ENCODE measurements around the gene SLC19A2. TPM values are rescaled to one million over a fixed set of nuclear protein-coding genes. Genes with fewer than 3 reads are reported as not detected.
A peak's percentile ranks its signal among the peaks of the same experiment; 100 is the strongest.

Gene SLC19A2
- total and polyA plus RNA-seq, 2 of the 13 experiments (the other 11 are each of a cell fraction or from before 2014, with no cell fraction given) = 30.4 to 56.0 TPM

- TF ChIP-seq, protein P1, sequence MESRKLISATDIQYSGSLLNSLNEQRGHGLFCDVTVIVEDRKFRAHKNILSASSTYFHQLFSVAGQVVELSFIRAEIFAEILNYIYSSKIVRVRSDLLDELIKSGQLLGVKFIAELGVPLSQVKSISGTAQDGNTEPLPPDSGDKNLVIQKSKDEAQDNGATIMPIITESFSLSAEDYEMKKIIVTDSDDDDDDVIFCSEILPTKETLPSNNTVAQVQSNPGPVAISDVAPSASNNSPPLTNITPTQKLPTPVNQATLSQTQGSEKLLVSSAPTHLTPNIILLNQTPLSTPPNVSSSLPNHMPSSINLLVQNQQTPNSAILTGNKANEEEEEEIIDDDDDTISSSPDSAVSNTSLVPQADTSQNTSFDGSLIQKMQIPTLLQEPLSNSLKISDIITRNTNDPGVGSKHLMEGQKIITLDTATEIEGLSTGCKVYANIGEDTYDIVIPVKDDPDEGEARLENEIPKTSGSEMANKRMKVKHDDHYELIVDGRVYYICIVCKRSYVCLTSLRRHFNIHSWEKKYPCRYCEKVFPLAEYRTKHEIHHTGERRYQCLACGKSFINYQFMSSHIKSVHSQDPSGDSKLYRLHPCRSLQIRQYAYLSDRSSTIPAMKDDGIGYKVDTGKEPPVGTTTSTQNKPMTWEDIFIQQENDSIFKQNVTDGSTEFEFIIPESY (CRISPR knock-in tag; IDR thresholded peaks at IDR 0.05) = no peak
- no peak for TF ChIP-seq SMARCE1 (IDR thresholded peaks at IDR 0.05; ENCODE audit: borderline replicate concordance)
- no peak for TF ChIP-seq MBD4 (IDR thresholded peaks at IDR 0.05; ENCODE audit: borderline replicate concordance, low read length)
- no peak for TF ChIP-seq ARID3A (IDR thresholded peaks at IDR 0.05; ENCODE audit: low read depth, low read length)
- peak; percentile 81; the same call in 1 of the 2 replicates for TF ChIP-seq FOXK1 (CRISPR knock-in tag; IDR thresholded peaks at IDR 0.05; ENCODE audit: borderline replicate concordance, low read depth)
- no peak for TF ChIP-seq ZNF317 (CRISPR knock-in tag; IDR thresholded peaks at IDR 0.05)
- TF ChIP-seq ZNF251 (CRISPR knock-in tag; IDR thresholded peaks at IDR 0.05) = no peak
- TF ChIP-seq ZBTB39 (CRISPR knock-in tag; IDR thresholded peaks at IDR 0.05) = no peak
- no peak for TF ChIP-seq ZNF558 (CRISPR knock-in tag; IDR thresholded peaks at IDR 0.05; ENCODE audit: borderline replicate concordance)
- TF ChIP-seq FOXA1 (IDR thresholded peaks at IDR 0.05) = no peak
- TF ChIP-seq FOXA1 (CRISPR knock-in tag; IDR thresholded peaks at IDR 0.05) = 0 out of 2 replicates have a peak, but pooled peaks have one; percentile 22
- TF ChIP-seq ZNF790 (CRISPR knock-in tag; IDR thresholded peaks at IDR 0.05; ENCODE audit: borderline replicate concordance) = no peak
- no peak for TF ChIP-seq ZNF329 (CRISPR knock-in tag; IDR thresholded peaks at IDR 0.05; ENCODE audit: low read depth)
- no peak for TF ChIP-seq NAIF1 (CRISPR knock-in tag; IDR thresholded peaks at IDR 0.05; ENCODE audit: borderline replicate concordance)
- TF ChIP-seq HMG20A (CRISPR knock-in tag; IDR thresholded peaks at IDR 0.05; ENCODE audit: borderline replicate concordance) = no peak
- no peak for TF ChIP-seq NFE2 (CRISPR knock-in tag; IDR thresholded peaks at IDR 0.05)
These were observed 2.2 kb downstream of the SLC19A2 start (continued) for GRCh38 chr1:169483500-169483966.

All from HepG2 (cell line).